CD14-positive monocyte (primary cell): ENCODE data around the gene ZSCAN16. TPM values are rescaled to one million over a fixed set of nuclear protein-coding genes. Genes with fewer than 3 reads are reported as not detected.
"Not testable (repeated sequence)": the region's sequence is repeated elsewhere in the genome, so short reads cannot be mapped to it uniquely, and the experiment has no call there.

Experiments
- DNase-seq, 3 donors: peaks; one replicate each; pipeline ENCODE4 v3.0.0-alpha.2; 2011 to 2022
- H2AFZ ChIP-seq: 2 replicates; pipeline ENCODE4 v1.6.0; 2012; ENCODE audit warnings: mild to moderate bottlenecking, low read depth, low read length, inconsistent platforms; ENCODE audit not compliant: insufficient read depth, poor library complexity, severe bottlenecking
- H3K27ac ChIP-seq, 2 donors: 1 replicate in 1 of 2; 2 replicates in 1 of 2; pipeline ENCODE4 v1.5.1; 2012 to 2013; ENCODE audit warnings: low read length in 2 of 2, control low read depth in 1 of 2, inconsistent platforms in 1 of 2, low read depth in 1 of 2, mild to moderate bottlenecking in 1 of 2
- H3K27me3 ChIP-seq, 2 donors: one replicate each; pipeline versions ENCODE4 v1.6.0 to v1.6.1; 2011 to 2013; ENCODE audit warnings: low read length in 2 of 2; ENCODE audit not compliant: control insufficient read depth in 2 of 2, insufficient read depth in 2 of 2
- H3K36me3 ChIP-seq, 2 donors: replicated peaks in 1 of 2; 1 replicate in 1 of 2; 2 replicates in 1 of 2; pipeline versions ENCODE4 v1.5.1 to v1.6.1; 2012 to 2013; ENCODE audit warnings: low read length in 2 of 2, control low read depth in 1 of 2, inconsistent platforms in 1 of 2, mild to moderate bottlenecking in 1 of 2; ENCODE audit not compliant: insufficient read depth in 2 of 2, control insufficient read depth in 1 of 2
- H3K4me1 ChIP-seq, 2 donors: 1 replicate in 1 of 2; 2 replicates in 1 of 2; pipeline versions ENCODE4 v1.5.1 to v1.6.1; 2012 to 2013; ENCODE audit warnings: low read length in 2 of 2, control low read depth in 1 of 2, inconsistent platforms in 1 of 2, mild to moderate bottlenecking in 1 of 2, moderate library complexity in 1 of 2; ENCODE audit not compliant: insufficient read depth in 2 of 2, control insufficient read depth in 1 of 2
- H3K4me2 ChIP-seq: replicated peaks from 2 replicates; pipeline ENCODE3; 2012; ENCODE audit warnings: low read length, moderate library complexity, mild to moderate bottlenecking; ENCODE audit not compliant: poor library complexity, severe bottlenecking; ENCODE audit errors: extremely low read depth
- H3K4me3 ChIP-seq, 3 experiments: fragments of 200-600 bp in 1 of 3; sonication (generic) in 1 of 3; replicated peaks in 1 of 3; 1 replicate in 2 of 3; 2 replicates in 1 of 3; pipeline ENCODE4 v1.5.1; 2011 to 2013; ENCODE audit warnings: low read length in 3 of 3, mild to moderate bottlenecking in 3 of 3, control low read depth in 2 of 3, low read depth in 2 of 3, inconsistent platforms in 1 of 3, moderate library complexity in 1 of 3
- H3K79me2 ChIP-seq: 2 replicates; pipeline ENCODE4 v1.6.0; 2012; ENCODE audit warnings: mild to moderate bottlenecking, control low read depth, inconsistent platforms, low read length, moderate library complexity; ENCODE audit not compliant: insufficient read depth
- H3K9ac ChIP-seq: 2 replicates; pipeline ENCODE4 v1.6.0; 2017; ENCODE audit warnings: low read length, mild to moderate bottlenecking; ENCODE audit not compliant: insufficient read depth, poor library complexity, severe bottlenecking
- H3K9me3 ChIP-seq, 2 donors: replicated peaks in 1 of 2; 1 replicate in 1 of 2; 2 replicates in 1 of 2; pipeline versions ENCODE4 v1.5.1 to v1.6.1; 2012 to 2013; ENCODE audit warnings: low read length in 2 of 2, control low read depth in 1 of 2; ENCODE audit not compliant: control insufficient read depth in 1 of 2, insufficient read depth in 1 of 2
- H4K20me1 ChIP-seq: 2 replicates; pipeline ENCODE4 v1.6.0; 2012; ENCODE audit warnings: mild to moderate bottlenecking, low read length, control low read depth, moderate library complexity; ENCODE audit not compliant: insufficient read depth
- H3K27ac Mint-ChIP-seq, 7 donors: one replicate each; pipeline ENCODE4 v1.8.0; 2020; ENCODE audit warnings: mild to moderate bottlenecking in 7 of 7, mixed read lengths in 7 of 7, moderate library complexity in 6 of 7, inconsistent platforms in 2 of 7
- H3K27me3 Mint-ChIP-seq, 3 donors: one replicate each; pipeline ENCODE4 v1.8.0; 2021 to 2022; ENCODE audit warnings: low read depth in 3 of 3, mild to moderate bottlenecking in 3 of 3, mixed read lengths in 3 of 3, moderate library complexity in 3 of 3, inconsistent platforms in 1 of 3
- H3K36me3 Mint-ChIP-seq, 2 donors: one replicate each; pipeline ENCODE4 v1.8.0; 2020; ENCODE audit warnings: mixed read lengths in 2 of 2, inconsistent platforms in 1 of 2, mild to moderate bottlenecking in 1 of 2
- H3K4me1 Mint-ChIP-seq: one replicate; pipeline ENCODE4 v1.8.0; 2020; ENCODE audit warnings: mild to moderate bottlenecking, mixed read lengths
- H3K4me3 Mint-ChIP-seq, 2 donors: one replicate each; pipeline ENCODE4 v1.8.0; 2020; ENCODE audit warnings: mild to moderate bottlenecking in 2 of 2, mixed read lengths in 2 of 2, moderate library complexity in 1 of 2
- H3K9me3 Mint-ChIP-seq, 7 donors: one replicate each; pipeline ENCODE4 v1.8.0; 2020 to 2022; ENCODE audit warnings: mixed read lengths in 7 of 7, mild to moderate bottlenecking in 6 of 7, moderate library complexity in 6 of 7, inconsistent platforms in 2 of 7
- WGBS: methylation state at CpG from one replicate; pipeline ENCODE4 v1.1.5; 2013; ENCODE audit warnings: missing lambda C conversion rate; ENCODE audit not compliant: insufficient coverage; 5-methylcytosine and 5-hydroxymethylcytosine counted together
- intact Hi-C, 2 donors: fragments of 100-400 bp; cut with micrococcal nuclease; formaldehyde crosslinking; loops; one replicate each; pipeline versions ENCODE4 v1.15.0 to v1.15.1; 2023
- polyA plus RNA-seq, 3 donors: library from polyadenylated mRNA; depleted of rRNA in 1 of 3; unstranded in 2 of 3; stranded (reverse) in 1 of 3; fragments of 300-500 nt in 2 of 3; fragments of >200 nt in 1 of 3; fragmentation: Illumina TruSeq in 2 of 3; gene quantifications; 1 replicate in 2 of 3; 2 replicates in 1 of 3; pipeline ENCODE4 v1.2.3, GENCODE V29; 2012 to 2021
- TF ChIP-seq, protein P1 (sequence below): fragments of 200-600 bp; IDR thresholded peaks from one replicate; pipeline ENCODE4 v1.8.0; 2022; ENCODE audit warnings: antibody characterized with exemption, mild to moderate bottlenecking

ZSCAN16 gene
- polyA plus RNA-seq, 3 donors, result 3.5 to 5.9 (median 4.0) TPM

DNA sequence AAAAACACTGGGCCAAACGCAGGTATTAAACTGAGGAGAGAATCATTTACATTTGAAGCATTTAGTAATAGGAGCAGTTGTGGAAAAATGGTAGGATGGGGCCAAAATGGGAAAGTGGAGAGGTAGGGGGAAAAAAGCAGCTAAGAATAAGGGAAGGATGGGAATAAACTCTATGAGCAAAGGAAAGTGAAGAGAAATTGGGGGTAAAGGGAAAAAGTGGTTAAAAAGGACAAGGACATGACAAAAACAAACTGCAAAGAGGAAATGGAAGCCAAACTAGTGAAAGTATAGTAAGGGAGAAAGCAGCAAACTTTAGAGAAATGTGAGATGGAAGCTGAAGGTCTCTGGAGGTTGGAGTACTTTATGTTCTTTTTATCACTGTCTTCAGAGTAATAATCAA, 6.2 kb upstream of the ZSCAN16 start:
- no peak overlapping the region for H3K9ac ChIP-seq
- H2AFZ ChIP-seq, result no peak overlapping the region
- intact Hi-C loops, result no loop called here
- H3K27me3 ChIP-seq, result no peaks in the 10 kb centered on the region
- H3K27ac ChIP-seq, result no peak overlapping the region
- H4K20me1 ChIP-seq, result no peaks in the 10 kb centered on the region
- no peaks in the 10 kb centered on the region for H3K27me3 Mint-ChIP-seq
- H3K4me2 ChIP-seq, result no peak overlapping the region
- TF ChIP-seq, protein P1, sequence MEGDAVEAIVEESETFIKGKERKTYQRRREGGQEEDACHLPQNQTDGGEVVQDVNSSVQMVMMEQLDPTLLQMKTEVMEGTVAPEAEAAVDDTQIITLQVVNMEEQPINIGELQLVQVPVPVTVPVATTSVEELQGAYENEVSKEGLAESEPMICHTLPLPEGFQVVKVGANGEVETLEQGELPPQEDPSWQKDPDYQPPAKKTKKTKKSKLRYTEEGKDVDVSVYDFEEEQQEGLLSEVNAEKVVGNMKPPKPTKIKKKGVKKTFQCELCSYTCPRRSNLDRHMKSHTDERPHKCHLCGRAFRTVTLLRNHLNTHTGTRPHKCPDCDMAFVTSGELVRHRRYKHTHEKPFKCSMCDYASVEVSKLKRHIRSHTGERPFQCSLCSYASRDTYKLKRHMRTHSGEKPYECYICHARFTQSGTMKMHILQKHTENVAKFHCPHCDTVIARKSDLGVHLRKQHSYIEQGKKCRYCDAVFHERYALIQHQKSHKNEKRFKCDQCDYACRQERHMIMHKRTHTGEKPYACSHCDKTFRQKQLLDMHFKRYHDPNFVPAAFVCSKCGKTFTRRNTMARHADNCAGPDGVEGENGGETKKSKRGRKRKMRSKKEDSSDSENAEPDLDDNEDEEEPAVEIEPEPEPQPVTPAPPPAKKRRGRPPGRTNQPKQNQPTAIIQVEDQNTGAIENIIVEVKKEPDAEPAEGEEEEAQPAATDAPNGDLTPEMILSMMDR, result no peak
- no peak overlapping the region for H3K4me3 Mint-ChIP-seq
- no peaks in the 10 kb centered on the region for H3K4me1 ChIP-seq
- WGBS, result 100% methylated on average over 1 of the region's 1 CpG
- no peaks in the 10 kb centered on the region for H3K79me2 ChIP-seq
- no peaks in the 10 kb centered on the region for H3K9me3 ChIP-seq
- peaks cover 44 to 77% of the 10 kb centered on the region in 2 donors for H3K36me3 ChIP-seq
- no peak overlapping the region for H3K27ac Mint-ChIP-seq
- H3K4me3 ChIP-seq, result no peak overlapping the region
- H3K9me3 Mint-ChIP-seq, result no peaks in the 10 kb centered on the region
- H3K4me1 Mint-ChIP-seq, result no peaks in the 10 kb centered on the region
- H3K36me3 Mint-ChIP-seq, result peaks cover 58 to 79% of the 10 kb centered on the region in 2 donors
- DNase-seq, result no peak

DNA sequence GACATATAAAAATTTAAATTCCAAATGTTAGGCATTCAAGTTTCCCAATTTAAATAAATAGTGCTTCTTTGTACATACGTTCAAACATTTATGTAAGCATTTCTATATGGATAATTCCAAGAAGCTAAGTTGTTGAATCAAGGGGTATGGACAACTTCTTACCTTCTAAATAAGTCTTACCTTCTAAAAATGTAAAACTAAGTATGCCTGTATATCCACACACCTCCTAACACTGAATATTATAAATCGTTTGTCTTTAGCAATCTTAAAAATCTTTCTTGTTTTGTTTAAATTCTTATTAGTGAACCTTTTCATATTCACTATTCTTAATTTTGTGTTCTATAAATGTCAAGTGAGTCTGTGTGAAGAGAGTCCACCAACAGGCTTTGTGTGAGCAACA, 2.5 kb upstream of the ZSCAN16 start:
- H3K27ac Mint-ChIP-seq, result peak overlapping the region in 2 of 7 donors; percentile 22 to 33
- WGBS, result no CpG with 5 or more reads among the region's 2 CpGs
- intact Hi-C loops, result no loop called here

DNA sequence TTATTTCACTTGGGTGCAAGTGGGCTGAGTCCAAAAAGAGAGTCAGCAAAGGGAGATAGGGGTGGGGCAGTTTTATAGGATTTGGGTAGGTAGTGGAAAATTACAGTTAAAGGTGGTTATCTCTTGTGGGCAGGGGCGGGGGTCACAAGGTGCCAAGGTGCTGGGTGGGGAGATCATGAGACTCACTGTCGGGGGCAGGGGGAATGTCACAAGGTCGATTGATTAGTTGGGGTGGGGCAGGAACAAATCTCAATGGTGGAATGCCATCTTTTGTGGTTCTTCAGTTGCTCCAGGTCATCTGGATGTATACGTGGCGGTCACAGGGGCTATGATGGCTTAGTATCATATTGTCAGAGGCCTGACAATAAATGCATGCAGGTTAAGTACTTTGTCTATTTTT, 2.1 kb upstream of the ZSCAN16 start:
- H3K27me3 Mint-ChIP-seq, H3K9ac ChIP-seq, H2AFZ ChIP-seq, H4K20me1 ChIP-seq, H3K4me3 Mint-ChIP-seq, H3K27ac ChIP-seq, intact Hi-C loops, H3K9me3 ChIP-seq, H3K4me3 ChIP-seq, DNase-seq, H3K4me2 ChIP-seq, H3K27me3 ChIP-seq, H3K9me3 Mint-ChIP-seq: not testable (repeated sequence)
- Mint-ChIP-seq H3K27ac (peak overlapping the region in 2 of 7 donors; percentile 22 to 33), H3K36me3 (peaks cover 48 to 51% of the 10 kb centered on the region in 2 donors), H3K4me1 (peaks cover 19% of the 10 kb centered on the region)
- H3K36me3 ChIP-seq, result peaks cover 27 to 64% of the 10 kb centered on the region in 2 donors
- WGBS, result 97% methylated on average over 5 of the region's 5 CpGs
- peaks cover 14 to 19% of the 10 kb centered on the region in 2 donors for H3K4me1 ChIP-seq
- peaks cover 29% of the 10 kb centered on the region for H3K79me2 ChIP-seq

More for the DNA sequence above, 2.5 kb upstream of the ZSCAN16 start:
- Histone ChIP-seq H3K9me3 (no peaks in the 10 kb centered on the region), H3K27me3 (no peaks in the 10 kb centered on the region), H2AFZ (no peak overlapping the region), H3K27ac (no peak overlapping the region), H3K4me1 (peaks cover 14 to 19% of the 10 kb centered on the region in 2 donors), H3K79me2 (peaks cover 24% of the 10 kb centered on the region), H4K20me1 (no peaks in the 10 kb centered on the region), H3K9ac (no peak overlapping the region), H3K4me2 (no peak overlapping the region), H3K4me3 (no peak overlapping the region), H3K36me3 (peaks cover 27 to 64% of the 10 kb centered on the region in 2 donors)
- no peak for DNase-seq
- Mint-ChIP-seq H3K27me3 (no peaks in the 10 kb centered on the region), H3K4me1 (peaks cover 19% of the 10 kb centered on the region), H3K4me3 (no peak overlapping the region), H3K9me3 (no peaks in the 10 kb centered on the region), H3K36me3 (peaks cover 45 to 54% of the 10 kb centered on the region in 2 donors)
- TF ChIP-seq, protein P1, result no peak
